MM.1S (cell line): Measurements from ENCODE around the gene CERS5.

ENCODE experiments used
- DNase-seq: peaks from one replicate; pipeline ENCODE4 v3.0.0-alpha.2; 2015
- H2AFZ ChIP-seq: fragments of 300-600 bp; sonication (generic); 2 replicates; pipeline ENCODE4 v1.6.0; 2016; ENCODE audit warnings: antibody characterized with exemption, low read length
- H3F3A ChIP-seq: fragments of 300-600 bp; sonication (generic); 2 replicates; pipeline ENCODE4 v1.6.1; 2016; ENCODE audit warnings: mild to moderate bottlenecking, antibody characterized with exemption, low read length, moderate library complexity, mixed read lengths; ENCODE audit not compliant: insufficient read depth
- H3K27ac ChIP-seq: fragments of 300-600 bp; sonication (generic); 2 replicates; pipeline ENCODE4 v1.5.1; 2016; ENCODE audit warnings: mild to moderate bottlenecking, low read length
- H3K27me3 ChIP-seq: fragments of 300-600 bp; sonication (generic); replicated peaks from 2 replicates; pipeline ENCODE4 v1.6.0; 2016; ENCODE audit warnings: low read length; ENCODE audit not compliant: insufficient read depth
- H3K36me3 ChIP-seq: fragments of 300-600 bp; sonication (generic); replicated peaks from 2 replicates; pipeline ENCODE4 v1.6.1; 2016; ENCODE audit warnings: mild to moderate bottlenecking, low read length, mixed read lengths; ENCODE audit not compliant: insufficient read depth
- H3K4me1 ChIP-seq: fragments of 300-600 bp; sonication (generic); 2 replicates; pipeline ENCODE4 v1.6.1; 2016; ENCODE audit warnings: low read length, mixed read lengths
- H3K4me2 ChIP-seq: fragments of 300-600 bp; sonication (generic); 2 replicates; pipeline ENCODE4 v1.6.0; 2016; ENCODE audit warnings: low read depth, low read length
- H3K4me3 ChIP-seq: fragments of 300-600 bp; sonication (generic); 2 replicates; pipeline ENCODE4 v1.5.1; 2016; ENCODE audit warnings: low read length, mixed read lengths
- H3K79me2 ChIP-seq: fragments of 300-600 bp; sonication (generic); 2 replicates; pipeline ENCODE4 v1.6.1; 2016; ENCODE audit warnings: mixed run types, low read length, mixed read lengths
- H3K9ac ChIP-seq: fragments of 300-600 bp; sonication (generic); 2 replicates; pipeline ENCODE4 v1.6.1; 2016; ENCODE audit warnings: low read length, mixed read lengths
- H3K9me2 ChIP-seq: fragments of 300-600 bp; sonication (generic); replicated peaks from 2 replicates; pipeline ENCODE4 v1.6.1; 2016; ENCODE audit warnings: mild to moderate bottlenecking, low read length, mixed read lengths; ENCODE audit not compliant: insufficient read depth
- H3K9me3 ChIP-seq: fragments of 300-600 bp; sonication (generic); replicated peaks from 2 replicates; pipeline ENCODE4 v1.6.1; 2016; ENCODE audit warnings: mild to moderate bottlenecking, low read length, mixed read lengths; ENCODE audit not compliant: insufficient read depth
- H4K20me1 ChIP-seq: fragments of 300-600 bp; sonication (generic); 2 replicates; pipeline ENCODE4 v1.6.1; 2016; ENCODE audit warnings: mild to moderate bottlenecking, low read length, moderate library complexity, mixed read lengths; ENCODE audit not compliant: insufficient read depth
- CTCF ChIP-seq: fragments of 300-600 bp; sonication (generic); IDR thresholded peaks from 2 replicates; pipeline ENCODE4 v1.5.1; 2016; ENCODE audit warnings: antibody characterized with exemption, low read length, mixed read lengths
- EZH2 ChIP-seq: fragments of 300-600 bp; sonication (generic); optimal IDR thresholded peaks from 2 replicates; pipeline ENCODE3; 2017; ENCODE audit warnings: low read depth, mild to moderate bottlenecking, antibody characterized with exemption, low read length, mixed read lengths
- EZH2phosphoT487 ChIP-seq: fragments of 300-600 bp; sonication (generic); IDR thresholded peaks from 2 replicates; pipeline ENCODE4 v1.6.1; 2018; ENCODE audit warnings: antibody characterized with exemption, low read length

The CERS5 gene

GRCh38 chr12:50192908-50193307, 25.7 kb upstream of the CERS5 start:
- H3K9ac ChIP-seq = no peak overlapping the region
- no peak overlapping the region for H3K4me3 ChIP-seq
- H3F3A ChIP-seq = 0 out of 2 replicates have a peak, but pooled peaks cover 6% of the 10 kb centered on the region
- no peaks in the 10 kb centered on the region for H3K27me3 ChIP-seq
- no peak overlapping the region for H2AFZ ChIP-seq
- no peak overlapping the region for H3K27ac ChIP-seq
- no peak overlapping the region for H3K4me2 ChIP-seq
- H3K79me2 ChIP-seq = no peaks in the 10 kb centered on the region
- no peak for DNase-seq
- no peaks in the 10 kb centered on the region for H4K20me1 ChIP-seq
- TF ChIP-seq EZH2phosphoT487 (no peak), EZH2 (no peak), CTCF (no peak)
- H3K9me3 ChIP-seq = no peaks in the 10 kb centered on the region
- no peaks in the 10 kb centered on the region for H3K36me3 ChIP-seq
- H3K4me1 ChIP-seq = peaks cover 13% of the 10 kb centered on the region
- no peaks in the 10 kb centered on the region for H3K9me2 ChIP-seq

- Histone ChIP-seq H3K27me3 (no peaks in the 10 kb centered on the region), H3K4me1 (peaks cover 20% of the 10 kb centered on the region), H3K4me3 (no peak overlapping the region), H3K79me2 (no peaks in the 10 kb centered on the region), H3K9me2 (no peaks in the 10 kb centered on the region), H4K20me1 (no peaks in the 10 kb centered on the region), H3K36me3 (no peaks in the 10 kb centered on the region), H3K27ac (no peak overlapping the region), H3F3A (peaks cover 10% of the 10 kb centered on the region; the same call in 1 of the 2 replicates), H3K9ac (no peak overlapping the region), H3K4me2 (no peak overlapping the region), H2AFZ (no peak overlapping the region), H3K9me3 (no peaks in the 10 kb centered on the region)
- no peak for DNase-seq
- TF ChIP-seq EZH2phosphoT487 (no peak), CTCF (no peak)
These were observed 25.1 kb upstream of the CERS5 start for GRCh38 chr12:50192236-50192635.

- H3K4me1 ChIP-seq = peaks cover 34% of the 10 kb centered on the region
- H4K20me1 ChIP-seq = no peaks in the 10 kb centered on the region
- H3K36me3 ChIP-seq = no peaks in the 10 kb centered on the region
- no peak overlapping the region for H2AFZ ChIP-seq
- no peaks in the 10 kb centered on the region for H3K9me2 ChIP-seq
- peaks cover 14% of the 10 kb centered on the region; the same call in 1 of the 2 replicates for H3F3A ChIP-seq
- H3K27ac ChIP-seq = no peak overlapping the region
- H3K79me2 ChIP-seq = no peaks in the 10 kb centered on the region
- no peaks in the 10 kb centered on the region for H3K9me3 ChIP-seq
- H3K27me3 ChIP-seq = no peaks in the 10 kb centered on the region
- H3K9ac ChIP-seq = no peak overlapping the region
- no peak overlapping the region for H3K4me2 ChIP-seq
- H3K4me3 ChIP-seq = no peak overlapping the region
- TF ChIP-seq CTCF = no peak
- no peak for TF ChIP-seq EZH2phosphoT487
- TF ChIP-seq EZH2 = no peak
- no peak for DNase-seq
These were observed 23.7 kb upstream of the CERS5 start for GRCh38 chr12:50190859-50191258.
